PC-3 (cell line): ENCODE measurements around the gene LSP1.

ENCODE experiments used
- EZH2 ChIP-seq: fragments of 300-600 bp; sonication (generic); IDR thresholded peaks from one replicate; pipeline ENCODE4 v1.6.1; 2017; ENCODE audit warnings: antibody characterized with exemption, mild to moderate bottlenecking, low read length; ENCODE audit not compliant: unreplicated experiment
- EZH2phosphoT487 ChIP-seq: fragments of 300-600 bp; sonication (generic); IDR thresholded peaks from 2 replicates; pipeline ENCODE4 v1.6.1; 2018; ENCODE audit warnings: mild to moderate bottlenecking, antibody characterized with exemption, low read length, borderline replicate concordance
- TF ChIP-seq, protein P1 (sequence below): fragments of 300-600 bp; sonication (generic); conservative IDR thresholded peaks from 2 replicates; pipeline ENCODE4 v1.5.1; 2017; ENCODE audit warnings: antibody characterized with exemption, low read depth, mild to moderate bottlenecking, low read length

GRCh38 chr11:1929621-1930461 is 77.0 kb downstream of the LSP1 start:
- TF ChIP-seq, protein P1, sequence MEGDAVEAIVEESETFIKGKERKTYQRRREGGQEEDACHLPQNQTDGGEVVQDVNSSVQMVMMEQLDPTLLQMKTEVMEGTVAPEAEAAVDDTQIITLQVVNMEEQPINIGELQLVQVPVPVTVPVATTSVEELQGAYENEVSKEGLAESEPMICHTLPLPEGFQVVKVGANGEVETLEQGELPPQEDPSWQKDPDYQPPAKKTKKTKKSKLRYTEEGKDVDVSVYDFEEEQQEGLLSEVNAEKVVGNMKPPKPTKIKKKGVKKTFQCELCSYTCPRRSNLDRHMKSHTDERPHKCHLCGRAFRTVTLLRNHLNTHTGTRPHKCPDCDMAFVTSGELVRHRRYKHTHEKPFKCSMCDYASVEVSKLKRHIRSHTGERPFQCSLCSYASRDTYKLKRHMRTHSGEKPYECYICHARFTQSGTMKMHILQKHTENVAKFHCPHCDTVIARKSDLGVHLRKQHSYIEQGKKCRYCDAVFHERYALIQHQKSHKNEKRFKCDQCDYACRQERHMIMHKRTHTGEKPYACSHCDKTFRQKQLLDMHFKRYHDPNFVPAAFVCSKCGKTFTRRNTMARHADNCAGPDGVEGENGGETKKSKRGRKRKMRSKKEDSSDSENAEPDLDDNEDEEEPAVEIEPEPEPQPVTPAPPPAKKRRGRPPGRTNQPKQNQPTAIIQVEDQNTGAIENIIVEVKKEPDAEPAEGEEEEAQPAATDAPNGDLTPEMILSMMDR: no peak
- TF ChIP-seq EZH2phosphoT487 (no peak), EZH2 (no peak)
